OCI-LY1 (cell line): ENCODE measurements around the gene MGST2.

Experiments used
- H2AFZ ChIP-seq: fragments of 200-600 bp; sonication (generic), shearing (Covaris generic); 2 replicates; pipeline ENCODE4 v1.6.0; 2014; ENCODE audit warnings: antibody characterized with exemption, mild to moderate bottlenecking, low read length
- H3F3A ChIP-seq: fragments of 200-600 bp; sonication (generic), shearing (Covaris generic); 2 replicates; pipeline ENCODE4 v1.6.0; 2014; ENCODE audit warnings: mild to moderate bottlenecking, antibody characterized with exemption, low read length, moderate library complexity; ENCODE audit not compliant: insufficient read depth
- H3K27ac ChIP-seq: fragments of 200-600 bp; sonication (generic); 2 replicates; pipeline ENCODE4 v1.5.1; 2014; ENCODE audit warnings: low read length, mixed run types, mild to moderate bottlenecking, low read depth; ENCODE audit not compliant: poor library complexity, severe bottlenecking
- H3K27me3 ChIP-seq: fragments of 200-600 bp; sonication (generic); 2 replicates; pipeline ENCODE4 v1.6.0; 2014; ENCODE audit warnings: antibody characterized with exemption, mild to moderate bottlenecking, low read length, moderate library complexity; ENCODE audit not compliant: insufficient read depth
- H3K36me3 ChIP-seq: fragments of 200-600 bp; sonication (generic); 2 replicates; pipeline ENCODE4 v1.6.1; 2014; ENCODE audit warnings: mild to moderate bottlenecking, antibody characterized with exemption, low read length, moderate library complexity, mixed read lengths; ENCODE audit not compliant: insufficient read depth
- H3K4me1 ChIP-seq: fragments of 200-600 bp; sonication (generic); 2 replicates; pipeline ENCODE4 v1.5.1; 2014; ENCODE audit warnings: mild to moderate bottlenecking, low read length, moderate library complexity; ENCODE audit not compliant: insufficient read depth, severe bottlenecking
- H3K4me2 ChIP-seq: fragments of 200-600 bp; sonication (generic), shearing (Covaris generic); 2 replicates; pipeline ENCODE4 v1.6.1; 2014; ENCODE audit warnings: low read length
- H3K4me3 ChIP-seq: fragments of 200-600 bp; sonication (generic); 2 replicates; pipeline ENCODE4 v1.5.1; 2014; ENCODE audit warnings: low read length, low read depth, mild to moderate bottlenecking, mixed read lengths; ENCODE audit not compliant: poor library complexity, severe bottlenecking
- H3K79me2 ChIP-seq: fragments of 200-600 bp; shearing (Covaris generic); 2 replicates; pipeline ENCODE4 v1.6.1; 2016; ENCODE audit warnings: mixed run types, low read length, mixed read lengths; ENCODE audit not compliant: insufficient read depth
- H3K9ac ChIP-seq: fragments of 200-600 bp; sonication (generic), shearing (Covaris generic); 2 replicates; pipeline ENCODE4 v1.6.1; 2014; ENCODE audit warnings: mild to moderate bottlenecking, low read length, mixed read lengths
- H3K9me2 ChIP-seq: fragments of 200-600 bp; sonication (generic), shearing (Covaris generic); 2 replicates; pipeline ENCODE4 v1.6.1; 2014; ENCODE audit warnings: low read depth, mild to moderate bottlenecking, low read length, mixed read lengths
- H3K9me3 ChIP-seq: fragments of 200-600 bp; shearing (Covaris generic); 2 replicates; pipeline ENCODE4 v1.6.1; 2014; ENCODE audit warnings: low read length, mixed read lengths
- H4K20me1 ChIP-seq: fragments of 200-600 bp; sonication (generic), shearing (Covaris generic); 2 replicates; pipeline ENCODE4 v1.6.0; 2016; ENCODE audit warnings: mild to moderate bottlenecking, low read length; ENCODE audit not compliant: insufficient read depth
- EZH2 ChIP-seq: fragments of 200-600 bp; sonication (generic), shearing (Covaris generic); IDR thresholded peaks from 2 replicates; pipeline ENCODE4 v1.8.0; 2017; ENCODE audit warnings: borderline replicate concordance, mixed run types, mild to moderate bottlenecking, antibody characterized with exemption, low read length, moderate library complexity, mixed read lengths
- TF ChIP-seq, protein P1 (sequence below): fragments of 200-600 bp; sonication (generic), shearing (Covaris generic); IDR thresholded peaks from 2 replicates; pipeline ENCODE4 v1.5.1; 2017; ENCODE audit warnings: mild to moderate bottlenecking, antibody characterized with exemption, low read length, moderate library complexity, mixed read lengths

MGST2 gene

DNA sequence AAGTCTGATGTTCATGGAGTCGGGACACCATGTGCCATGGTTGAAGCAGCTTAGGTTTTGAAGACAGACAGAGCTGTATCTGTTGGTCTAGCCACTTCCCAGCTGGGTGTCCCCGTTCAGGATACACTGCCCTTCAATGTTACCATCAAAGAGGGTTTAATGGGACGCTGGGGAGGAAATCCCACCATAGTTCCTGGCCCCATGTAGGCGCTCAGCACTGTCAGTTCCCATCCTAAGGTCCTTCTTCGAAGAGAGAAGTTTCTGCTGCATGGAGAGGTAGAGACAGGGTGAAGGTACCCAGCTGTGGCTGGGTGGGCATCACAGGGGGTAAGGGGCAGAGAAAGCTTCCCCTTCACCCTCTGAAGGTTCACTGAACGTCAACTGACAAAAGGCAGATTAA is 3.7 kb downstream of the MGST2 start:
- H3K79me2 ChIP-seq: no peaks in the 10 kb centered on the region
- no peaks in the 10 kb centered on the region for H3K9me3 ChIP-seq
- H4K20me1 ChIP-seq: no peaks in the 10 kb centered on the region
- no peak for TF ChIP-seq EZH2
- TF ChIP-seq, protein P1, sequence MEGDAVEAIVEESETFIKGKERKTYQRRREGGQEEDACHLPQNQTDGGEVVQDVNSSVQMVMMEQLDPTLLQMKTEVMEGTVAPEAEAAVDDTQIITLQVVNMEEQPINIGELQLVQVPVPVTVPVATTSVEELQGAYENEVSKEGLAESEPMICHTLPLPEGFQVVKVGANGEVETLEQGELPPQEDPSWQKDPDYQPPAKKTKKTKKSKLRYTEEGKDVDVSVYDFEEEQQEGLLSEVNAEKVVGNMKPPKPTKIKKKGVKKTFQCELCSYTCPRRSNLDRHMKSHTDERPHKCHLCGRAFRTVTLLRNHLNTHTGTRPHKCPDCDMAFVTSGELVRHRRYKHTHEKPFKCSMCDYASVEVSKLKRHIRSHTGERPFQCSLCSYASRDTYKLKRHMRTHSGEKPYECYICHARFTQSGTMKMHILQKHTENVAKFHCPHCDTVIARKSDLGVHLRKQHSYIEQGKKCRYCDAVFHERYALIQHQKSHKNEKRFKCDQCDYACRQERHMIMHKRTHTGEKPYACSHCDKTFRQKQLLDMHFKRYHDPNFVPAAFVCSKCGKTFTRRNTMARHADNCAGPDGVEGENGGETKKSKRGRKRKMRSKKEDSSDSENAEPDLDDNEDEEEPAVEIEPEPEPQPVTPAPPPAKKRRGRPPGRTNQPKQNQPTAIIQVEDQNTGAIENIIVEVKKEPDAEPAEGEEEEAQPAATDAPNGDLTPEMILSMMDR: no peak
- H3K4me3 ChIP-seq: no peak overlapping the region
- no peak overlapping the region for H3K4me2 ChIP-seq
- H2AFZ ChIP-seq: no peak overlapping the region
- no peaks in the 10 kb centered on the region for H3F3A ChIP-seq
- H3K27ac ChIP-seq: no peak overlapping the region
- no peaks in the 10 kb centered on the region for H3K36me3 ChIP-seq
- H3K9me2 ChIP-seq: no peaks in the 10 kb centered on the region
- H3K9ac ChIP-seq: no peak overlapping the region
- H3K27me3 ChIP-seq: no peaks in the 10 kb centered on the region
- peaks cover 16% of the 10 kb centered on the region for H3K4me1 ChIP-seq

DNA sequence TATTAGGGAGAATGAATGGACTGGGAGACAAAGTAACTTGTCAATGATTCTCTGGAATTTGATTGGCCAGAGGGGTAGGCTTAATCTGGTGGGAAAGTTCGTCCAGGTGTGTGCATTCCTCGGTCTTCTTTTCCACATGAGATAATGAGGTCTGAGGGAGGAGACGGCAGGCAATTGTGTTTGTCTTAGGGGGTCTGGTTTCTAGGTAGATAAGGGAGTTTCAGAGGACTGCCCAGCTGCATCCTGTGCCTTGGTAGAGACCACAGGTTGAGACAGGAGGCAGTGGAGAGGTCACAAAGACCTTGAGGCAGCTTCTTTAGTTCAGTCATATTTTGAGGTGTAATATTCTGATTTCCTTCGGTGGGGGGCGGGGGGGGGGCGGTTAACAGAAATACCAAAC is 4.3 kb downstream of the MGST2 start:
- TF ChIP-seq EZH2: no peak
- TF ChIP-seq, protein P1: no peak
- peaks cover 17% of the 10 kb centered on the region for H3K4me1 ChIP-seq
- H3K79me2 ChIP-seq: no peaks in the 10 kb centered on the region
- H3K4me3 ChIP-seq: no peak overlapping the region
- H3K4me2 ChIP-seq: no peak overlapping the region
- H4K20me1 ChIP-seq: no peaks in the 10 kb centered on the region
- H2AFZ ChIP-seq: no peak overlapping the region
- H3K9ac ChIP-seq: no peak overlapping the region
- H3K9me3 ChIP-seq: no peaks in the 10 kb centered on the region
- H3F3A ChIP-seq: no peaks in the 10 kb centered on the region
- no peaks in the 10 kb centered on the region for H3K27me3 ChIP-seq
- H3K36me3 ChIP-seq: no peaks in the 10 kb centered on the region
- no peaks in the 10 kb centered on the region for H3K9me2 ChIP-seq
- H3K27ac ChIP-seq: no peak overlapping the region

DNA sequence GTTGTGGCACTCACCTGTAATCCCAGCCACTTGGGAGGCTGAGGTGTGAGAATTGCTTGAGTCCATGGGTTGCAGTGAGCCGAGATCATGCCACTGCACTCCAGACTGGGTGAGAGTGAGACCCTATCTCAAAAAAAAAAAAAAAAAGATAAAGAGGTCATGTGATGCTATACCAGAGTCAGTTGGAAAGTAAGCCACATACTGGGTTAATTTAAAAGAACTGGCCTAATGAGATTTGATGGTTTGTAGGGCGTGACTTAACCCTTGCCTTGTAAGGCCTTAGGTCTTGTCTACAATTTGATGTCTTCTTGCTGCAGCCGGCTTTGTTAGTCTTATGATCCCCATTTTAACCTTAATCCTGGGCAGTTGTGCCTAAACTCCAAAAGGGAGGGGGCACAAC is 5.2 kb downstream of the MGST2 start:
- H3F3A ChIP-seq: no peaks in the 10 kb centered on the region
- no peak overlapping the region for H3K9ac ChIP-seq
- no peaks in the 10 kb centered on the region for H3K79me2 ChIP-seq
- H3K36me3 ChIP-seq: no peaks in the 10 kb centered on the region
- no peak for TF ChIP-seq EZH2
- TF ChIP-seq, protein P1: no peak
- H3K27me3 ChIP-seq: no peaks in the 10 kb centered on the region
- H3K9me3 ChIP-seq: no peaks in the 10 kb centered on the region
- H3K4me2 ChIP-seq: no peak overlapping the region
- no peak overlapping the region for H3K27ac ChIP-seq
- no peak overlapping the region for H2AFZ ChIP-seq
- no peaks in the 10 kb centered on the region for H4K20me1 ChIP-seq
- H3K4me1 ChIP-seq: peaks cover 18% of the 10 kb centered on the region
- H3K9me2 ChIP-seq: no peaks in the 10 kb centered on the region
- no peak overlapping the region for H3K4me3 ChIP-seq
